ENCODE data around the gene CAPNS2.

The CAPNS2 gene

DNA sequence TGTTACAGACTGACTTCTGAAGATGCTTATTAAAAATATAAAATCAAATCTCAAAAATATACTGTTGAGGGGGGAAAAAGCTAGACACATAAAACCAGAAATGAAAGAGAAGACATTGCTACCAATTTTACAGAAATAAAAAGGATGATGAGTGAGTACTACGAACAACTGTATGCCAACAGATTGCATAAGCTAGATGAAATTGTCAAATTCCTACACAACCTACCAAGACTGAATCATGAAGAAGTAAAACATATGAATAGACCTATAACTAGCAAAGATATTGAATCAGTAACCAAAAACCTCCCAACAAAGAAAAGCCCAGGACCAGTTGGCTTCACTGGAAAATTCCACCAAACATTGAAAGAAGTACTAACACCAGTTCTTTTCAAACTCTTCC lies 3.5 kb upstream of the CAPNS2 start:
- Histone ChIP-seq H3K4me3 (replicated peaks; ENCODE audit: insufficient read depth, low read length) (no peak overlapping the region), H3K27me3 (ENCODE audit: insufficient read depth, poor library complexity, severe bottlenecking) (no peaks in the 10 kb centered on the region), H3K27ac (replicated peaks) (no peak overlapping the region)
- TF ChIP-seq, protein P1, sequence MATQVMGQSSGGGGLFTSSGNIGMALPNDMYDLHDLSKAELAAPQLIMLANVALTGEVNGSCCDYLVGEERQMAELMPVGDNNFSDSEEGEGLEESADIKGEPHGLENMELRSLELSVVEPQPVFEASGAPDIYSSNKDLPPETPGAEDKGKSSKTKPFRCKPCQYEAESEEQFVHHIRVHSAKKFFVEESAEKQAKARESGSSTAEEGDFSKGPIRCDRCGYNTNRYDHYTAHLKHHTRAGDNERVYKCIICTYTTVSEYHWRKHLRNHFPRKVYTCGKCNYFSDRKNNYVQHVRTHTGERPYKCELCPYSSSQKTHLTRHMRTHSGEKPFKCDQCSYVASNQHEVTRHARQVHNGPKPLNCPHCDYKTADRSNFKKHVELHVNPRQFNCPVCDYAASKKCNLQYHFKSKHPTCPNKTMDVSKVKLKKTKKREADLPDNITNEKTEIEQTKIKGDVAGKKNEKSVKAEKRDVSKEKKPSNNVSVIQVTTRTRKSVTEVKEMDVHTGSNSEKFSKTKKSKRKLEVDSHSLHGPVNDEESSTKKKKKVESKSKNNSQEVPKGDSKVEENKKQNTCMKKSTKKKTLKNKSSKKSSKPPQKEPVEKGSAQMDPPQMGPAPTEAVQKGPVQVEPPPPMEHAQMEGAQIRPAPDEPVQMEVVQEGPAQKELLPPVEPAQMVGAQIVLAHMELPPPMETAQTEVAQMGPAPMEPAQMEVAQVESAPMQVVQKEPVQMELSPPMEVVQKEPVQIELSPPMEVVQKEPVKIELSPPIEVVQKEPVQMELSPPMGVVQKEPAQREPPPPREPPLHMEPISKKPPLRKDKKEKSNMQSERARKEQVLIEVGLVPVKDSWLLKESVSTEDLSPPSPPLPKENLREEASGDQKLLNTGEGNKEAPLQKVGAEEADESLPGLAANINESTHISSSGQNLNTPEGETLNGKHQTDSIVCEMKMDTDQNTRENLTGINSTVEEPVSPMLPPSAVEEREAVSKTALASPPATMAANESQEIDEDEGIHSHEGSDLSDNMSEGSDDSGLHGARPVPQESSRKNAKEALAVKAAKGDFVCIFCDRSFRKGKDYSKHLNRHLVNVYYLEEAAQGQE (IDR thresholded peaks at IDR 0.05; ENCODE audit: insufficient replicate concordance, low read depth): no peak
- TF ChIP-seq CTCF (IDR thresholded peaks at IDR 0.05; ENCODE audit: insufficient read depth, low read length): no peak
- no peak for TF ChIP-seq POLR2AphosphoS5 (IDR thresholded peaks at IDR 0.05; ENCODE audit: low read depth)
- no peak for TF ChIP-seq SPI1 (IDR thresholded peaks at IDR 0.05; ENCODE audit: borderline replicate concordance, low read depth)
- TF ChIP-seq GABPA (IDR thresholded peaks at IDR 0.05; ENCODE audit: low read depth): no peak
- DNase-seq (ENCODE audit: low read depth in 1 of 2, low spot score in 1 of 2): no peak

GRCh38 chr16:55563797-55564196 lies 2.7 kb upstream of the CAPNS2 start:
- no peak for TF ChIP-seq GABPA (IDR thresholded peaks at IDR 0.05; ENCODE audit: low read depth)
- Histone ChIP-seq H3K27ac (replicated peaks) (no peak overlapping the region), H3K4me3 (replicated peaks; ENCODE audit: insufficient read depth, low read length) (no peak overlapping the region), H3K27me3 (ENCODE audit: insufficient read depth, poor library complexity, severe bottlenecking) (no peaks in the 10 kb centered on the region)
- no peak for DNase-seq (ENCODE audit: low read depth in 1 of 2, low spot score in 1 of 2)

GRCh38 chr16:55565086-55565485 lies 1.4 kb upstream of the CAPNS2 start:
- no peak for DNase-seq (ENCODE audit: low read depth in 1 of 2, low spot score in 1 of 2)
- TF ChIP-seq POLR2AphosphoS5 (IDR thresholded peaks at IDR 0.05; ENCODE audit: low read depth) (no peak), CTCF (IDR thresholded peaks at IDR 0.05; ENCODE audit: insufficient read depth, low read length) (no peak), SPI1 (IDR thresholded peaks at IDR 0.05; ENCODE audit: borderline replicate concordance, low read depth) (no peak), GABPA (IDR thresholded peaks at IDR 0.05; ENCODE audit: low read depth) (no peak)
- TF ChIP-seq, protein P1 (IDR thresholded peaks at IDR 0.05; ENCODE audit: insufficient replicate concordance, low read depth): no peak
- Histone ChIP-seq H3K27me3 (ENCODE audit: insufficient read depth, poor library complexity, severe bottlenecking) (no peaks in the 10 kb centered on the region), H3K27ac (replicated peaks) (no peak overlapping the region), H3K4me3 (replicated peaks; ENCODE audit: insufficient read depth, low read length) (no peak overlapping the region)

DNA sequence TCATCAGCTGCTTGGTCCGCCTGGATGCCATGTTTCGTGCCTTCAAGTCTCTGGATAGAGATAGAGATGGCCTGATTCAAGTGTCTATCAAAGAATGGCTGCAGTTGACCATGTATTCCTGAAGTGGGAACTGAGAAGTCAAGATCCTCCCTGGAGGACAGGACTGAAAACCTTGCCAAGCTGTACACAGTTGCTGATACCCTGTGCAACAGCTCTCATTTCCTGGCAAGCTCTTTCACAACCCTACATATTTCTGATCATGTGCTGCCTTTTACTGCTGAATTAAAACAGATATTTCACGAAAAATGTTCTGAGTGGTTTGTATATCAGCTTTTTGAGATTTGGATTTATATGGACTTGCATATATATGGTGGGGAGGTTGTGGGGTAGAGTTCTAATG lies 898 bp downstream of the CAPNS2 start:
- peak in 1 of 2 experiments; percentile 66 for DNase-seq (ENCODE audit: low read depth in 1 of 2, low spot score in 1 of 2)

More for the DNA sequence above, 898 bp downstream of the CAPNS2 start:
- H3K27ac ChIP-seq (replicated peaks): peak overlapping the region; percentile 66
- no peak overlapping the region for H3K4me3 ChIP-seq (replicated peaks; ENCODE audit: insufficient read depth, low read length)
- TF ChIP-seq GABPA (IDR thresholded peaks at IDR 0.05; ENCODE audit: low read depth): no peak
- TF ChIP-seq POLR2AphosphoS5 (IDR thresholded peaks at IDR 0.05; ENCODE audit: low read depth): no peak
- TF ChIP-seq, protein P1 (IDR thresholded peaks at IDR 0.05; ENCODE audit: insufficient replicate concordance, low read depth): no peak
- no peak for TF ChIP-seq CTCF (IDR thresholded peaks at IDR 0.05; ENCODE audit: insufficient read depth, low read length)
- no peaks in the 10 kb centered on the region for H3K27me3 ChIP-seq (ENCODE audit: insufficient read depth, poor library complexity, severe bottlenecking)
